ENCODE data around the gene PCGF3.
A peak's percentile ranks its signal among the peaks of the same experiment; 100 is the strongest.

Gene PCGF3

DNA sequence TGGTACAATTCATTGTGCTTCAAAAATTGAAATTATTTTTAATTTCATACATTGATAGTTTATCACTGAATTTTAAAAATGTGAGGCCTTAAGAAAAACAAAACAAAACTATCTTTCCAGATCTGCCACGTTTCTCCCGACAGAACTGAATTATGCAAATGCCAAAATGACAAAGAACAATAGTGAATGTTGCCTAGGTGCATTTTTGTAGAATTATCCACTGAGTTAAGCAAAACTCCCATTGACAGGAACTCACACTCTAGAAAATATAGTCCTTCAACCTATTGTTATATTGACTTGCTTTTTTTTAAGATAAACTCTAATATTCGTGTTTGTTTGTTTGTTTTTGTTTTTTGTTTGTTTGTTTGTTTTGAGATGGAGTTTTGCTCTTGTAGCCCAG lies 6.5 kb downstream of the PCGF3 start:
- Histone ChIP-seq H3K27me3 (ENCODE audit: insufficient read depth, low read length, poor library complexity, severe bottlenecking) (no peaks in the 10 kb centered on the region), H3K9me2 (replicated peaks; ENCODE audit: low read depth, low read length) (no peaks in the 10 kb centered on the region), H2AFZ (ENCODE audit: low read length) (no peak overlapping the region), H3F3A (ENCODE audit: low read depth) (no peaks in the 10 kb centered on the region), H3K4me1 (ENCODE audit: insufficient read depth, low read length, poor library complexity, severe bottlenecking) (peaks cover 27% of the 10 kb centered on the region), H4K20me1 (ENCODE audit: insufficient read depth, low read length, poor library complexity, severe bottlenecking) (peaks cover 48% of the 10 kb centered on the region), H3K4me3 (ENCODE audit: low read length, poor library complexity, severe bottlenecking) (no peak overlapping the region), H3K9me3 (ENCODE audit: insufficient read depth, low read depth, low read length) (no peaks in the 10 kb centered on the region), H3K36me3 (ENCODE audit: insufficient read depth, low read length) (no peaks in the 10 kb centered on the region), H3K79me2 (ENCODE audit: insufficient read depth, low read length) (peaks cover 77% of the 10 kb centered on the region), H3K9ac (ENCODE audit: low read depth, low read length, poor library complexity, severe bottlenecking) (no peak overlapping the region), H3K4me2 (ENCODE audit: low read depth, low read length, poor library complexity, severe bottlenecking) (no peak overlapping the region)
- TF ChIP-seq, protein P1, sequence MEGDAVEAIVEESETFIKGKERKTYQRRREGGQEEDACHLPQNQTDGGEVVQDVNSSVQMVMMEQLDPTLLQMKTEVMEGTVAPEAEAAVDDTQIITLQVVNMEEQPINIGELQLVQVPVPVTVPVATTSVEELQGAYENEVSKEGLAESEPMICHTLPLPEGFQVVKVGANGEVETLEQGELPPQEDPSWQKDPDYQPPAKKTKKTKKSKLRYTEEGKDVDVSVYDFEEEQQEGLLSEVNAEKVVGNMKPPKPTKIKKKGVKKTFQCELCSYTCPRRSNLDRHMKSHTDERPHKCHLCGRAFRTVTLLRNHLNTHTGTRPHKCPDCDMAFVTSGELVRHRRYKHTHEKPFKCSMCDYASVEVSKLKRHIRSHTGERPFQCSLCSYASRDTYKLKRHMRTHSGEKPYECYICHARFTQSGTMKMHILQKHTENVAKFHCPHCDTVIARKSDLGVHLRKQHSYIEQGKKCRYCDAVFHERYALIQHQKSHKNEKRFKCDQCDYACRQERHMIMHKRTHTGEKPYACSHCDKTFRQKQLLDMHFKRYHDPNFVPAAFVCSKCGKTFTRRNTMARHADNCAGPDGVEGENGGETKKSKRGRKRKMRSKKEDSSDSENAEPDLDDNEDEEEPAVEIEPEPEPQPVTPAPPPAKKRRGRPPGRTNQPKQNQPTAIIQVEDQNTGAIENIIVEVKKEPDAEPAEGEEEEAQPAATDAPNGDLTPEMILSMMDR (conservative IDR thresholded peaks at IDR 0.05; ENCODE audit: low read length), result no peak
- TF ChIP-seq EZH2phosphoT487 (IDR thresholded peaks at IDR 0.05; ENCODE audit: borderline replicate concordance), result no peak

DNA sequence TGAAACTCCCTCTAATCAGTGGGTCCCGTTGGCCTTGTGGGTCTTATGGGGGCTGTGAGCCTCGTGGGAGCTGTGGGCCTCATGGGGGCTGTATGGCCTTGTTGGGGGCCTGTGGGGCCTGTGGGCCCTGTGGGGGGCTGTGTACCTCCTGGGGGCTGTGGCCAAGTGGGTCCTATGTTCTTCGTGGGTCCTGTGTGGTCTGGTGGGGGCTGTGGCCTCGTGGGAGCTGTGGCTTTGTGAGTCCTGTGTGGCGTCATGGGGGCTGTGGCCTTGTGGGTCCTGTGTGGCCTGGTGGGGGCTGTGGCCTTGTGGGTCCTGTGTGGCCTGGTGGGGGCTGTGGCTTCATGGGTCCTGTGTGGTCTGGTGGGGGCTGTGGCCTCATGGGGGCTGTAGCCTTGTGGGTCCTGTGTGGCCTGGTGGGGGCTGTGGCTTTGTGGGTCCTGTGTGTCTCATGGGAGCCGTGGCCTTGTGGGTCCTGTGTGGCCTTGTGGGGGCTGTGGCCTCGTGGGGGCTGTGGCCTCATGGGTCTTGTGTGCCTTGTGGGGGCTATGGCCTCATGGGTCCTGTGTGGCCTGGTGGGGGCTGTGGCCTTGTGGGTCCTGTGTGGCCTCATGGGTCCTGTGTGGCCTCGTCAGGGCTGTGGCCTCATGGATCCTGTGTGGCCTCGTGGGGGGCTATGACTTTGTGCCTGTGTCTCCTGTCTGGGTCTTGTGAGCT lies 7.4 kb downstream of the PCGF3 start:
- Histone ChIP-seq H3K9me3 (ENCODE audit: insufficient read depth, low read depth, low read length) (no peaks in the 10 kb centered on the region), H3K4me1 (ENCODE audit: insufficient read depth, low read length, poor library complexity, severe bottlenecking) (peaks cover 25% of the 10 kb centered on the region), H3K36me3 (ENCODE audit: insufficient read depth, low read length) (no peaks in the 10 kb centered on the region), H3K4me2 (ENCODE audit: low read depth, low read length, poor library complexity, severe bottlenecking) (peak overlapping the region; percentile 5), H3K27me3 (ENCODE audit: insufficient read depth, low read length, poor library complexity, severe bottlenecking) (no peaks in the 10 kb centered on the region), H3K9me2 (replicated peaks; ENCODE audit: low read depth, low read length) (no peaks in the 10 kb centered on the region), H4K20me1 (ENCODE audit: insufficient read depth, low read length, poor library complexity, severe bottlenecking) (peaks cover 47% of the 10 kb centered on the region), H3K4me3 (ENCODE audit: low read length, poor library complexity, severe bottlenecking) (no peak overlapping the region), H3K79me2 (ENCODE audit: insufficient read depth, low read length) (peaks cover 77% of the 10 kb centered on the region), H3F3A (ENCODE audit: low read depth) (no peaks in the 10 kb centered on the region), H2AFZ (ENCODE audit: low read length) (no peak overlapping the region), H3K9ac (ENCODE audit: low read depth, low read length, poor library complexity, severe bottlenecking) (no peak overlapping the region)
- TF ChIP-seq, protein P1 (conservative IDR thresholded peaks at IDR 0.05; ENCODE audit: low read length), result no peak
- TF ChIP-seq EZH2phosphoT487 (IDR thresholded peaks at IDR 0.05; ENCODE audit: borderline replicate concordance), result no peak

DNA sequence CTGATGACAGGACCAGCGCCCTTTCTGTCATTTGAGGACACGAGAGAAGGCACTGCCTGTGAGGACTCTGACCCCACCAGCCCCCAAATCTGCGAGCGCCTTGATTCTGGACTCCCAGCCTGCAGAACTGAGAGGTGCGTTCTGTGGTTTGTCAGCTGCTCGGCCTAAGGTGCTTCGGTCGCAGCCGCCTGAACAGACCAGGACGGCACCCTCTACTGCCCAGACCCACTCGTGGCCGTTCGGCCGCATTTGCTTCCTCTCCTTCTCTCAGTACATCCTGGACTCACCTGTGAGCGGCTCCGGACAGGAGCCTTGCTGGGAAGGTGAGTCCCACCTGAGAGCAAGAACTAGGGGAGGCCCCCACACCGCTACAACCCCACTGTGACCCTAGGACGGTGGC lies 8.5 kb downstream of the PCGF3 start:
- H3K9me3 ChIP-seq (ENCODE audit: insufficient read depth, low read depth, low read length), result no peaks in the 10 kb centered on the region
- no peaks in the 10 kb centered on the region for H3K9me2 ChIP-seq (replicated peaks; ENCODE audit: low read depth, low read length)
- H3K4me1 ChIP-seq (ENCODE audit: insufficient read depth, low read length, poor library complexity, severe bottlenecking), result peaks cover 17% of the 10 kb centered on the region
- no peak overlapping the region for H2AFZ ChIP-seq (ENCODE audit: low read length)
- no peaks in the 10 kb centered on the region for H3K36me3 ChIP-seq (ENCODE audit: insufficient read depth, low read length)
- TF ChIP-seq, protein P1 (conservative IDR thresholded peaks at IDR 0.05; ENCODE audit: low read length), result no peak
- TF ChIP-seq EZH2phosphoT487 (IDR thresholded peaks at IDR 0.05; ENCODE audit: borderline replicate concordance), result no peak
- H3K4me3 ChIP-seq (ENCODE audit: low read length, poor library complexity, severe bottlenecking), result no peak overlapping the region
- H3F3A ChIP-seq (ENCODE audit: low read depth), result no peaks in the 10 kb centered on the region
- peaks cover 51% of the 10 kb centered on the region for H4K20me1 ChIP-seq (ENCODE audit: insufficient read depth, low read length, poor library complexity, severe bottlenecking)
- no peaks in the 10 kb centered on the region for H3K27me3 ChIP-seq (ENCODE audit: insufficient read depth, low read length, poor library complexity, severe bottlenecking)
- peaks cover 76% of the 10 kb centered on the region for H3K79me2 ChIP-seq (ENCODE audit: insufficient read depth, low read length)
- H3K9ac ChIP-seq (ENCODE audit: low read depth, low read length, poor library complexity, severe bottlenecking), result no peak overlapping the region
- H3K4me2 ChIP-seq (ENCODE audit: low read depth, low read length, poor library complexity, severe bottlenecking), result peak overlapping the region; percentile 18

Data from Loucy (cell line).